T1000 (cell line): Measurements from ENCODE around the gene INTS2.
"Not testable (repeated sequence)": the region's sequence is repeated elsewhere in the genome, so short reads cannot be mapped to it uniquely, and the experiment has no call there.

ENCODE experiments used
- DNase-seq: peaks from one replicate; lab custom pipeline; 2025; ENCODE audit warnings: mixed read lengths; lab: John Stamatoyannopoulos, UW

INTS2 gene

DNA sequence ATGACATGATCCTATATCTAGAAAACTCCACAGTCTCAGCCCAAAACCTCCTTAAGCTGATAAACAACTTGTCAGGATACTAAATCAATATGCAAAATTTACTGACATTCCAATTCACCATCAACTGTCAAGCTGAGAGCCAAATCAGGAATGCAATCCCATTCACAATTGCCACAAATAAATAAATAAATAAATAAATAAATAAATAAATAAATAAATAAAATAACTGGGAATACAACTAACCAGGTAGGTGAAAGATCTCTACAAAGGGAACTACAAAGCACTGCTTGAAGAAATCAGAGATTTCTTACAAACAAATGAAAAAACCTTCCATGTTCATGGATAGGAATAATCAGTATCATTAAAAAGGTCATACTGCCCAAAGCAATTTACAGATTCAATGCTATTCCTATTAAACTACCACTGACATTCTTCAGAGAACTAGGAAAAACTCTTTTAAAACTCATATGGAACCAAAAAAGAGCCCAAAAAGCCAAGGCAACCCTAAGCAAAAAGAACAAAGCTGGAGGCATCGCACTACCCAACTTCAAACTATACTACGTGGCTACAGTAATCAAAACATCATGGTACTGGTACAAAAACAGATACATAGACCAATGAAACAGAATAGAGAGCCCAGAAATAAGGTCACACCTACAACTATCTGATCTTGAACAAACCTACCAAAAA is 102.2 kb downstream of the INTS2 start:
- DNase-seq: no peak

DNA sequence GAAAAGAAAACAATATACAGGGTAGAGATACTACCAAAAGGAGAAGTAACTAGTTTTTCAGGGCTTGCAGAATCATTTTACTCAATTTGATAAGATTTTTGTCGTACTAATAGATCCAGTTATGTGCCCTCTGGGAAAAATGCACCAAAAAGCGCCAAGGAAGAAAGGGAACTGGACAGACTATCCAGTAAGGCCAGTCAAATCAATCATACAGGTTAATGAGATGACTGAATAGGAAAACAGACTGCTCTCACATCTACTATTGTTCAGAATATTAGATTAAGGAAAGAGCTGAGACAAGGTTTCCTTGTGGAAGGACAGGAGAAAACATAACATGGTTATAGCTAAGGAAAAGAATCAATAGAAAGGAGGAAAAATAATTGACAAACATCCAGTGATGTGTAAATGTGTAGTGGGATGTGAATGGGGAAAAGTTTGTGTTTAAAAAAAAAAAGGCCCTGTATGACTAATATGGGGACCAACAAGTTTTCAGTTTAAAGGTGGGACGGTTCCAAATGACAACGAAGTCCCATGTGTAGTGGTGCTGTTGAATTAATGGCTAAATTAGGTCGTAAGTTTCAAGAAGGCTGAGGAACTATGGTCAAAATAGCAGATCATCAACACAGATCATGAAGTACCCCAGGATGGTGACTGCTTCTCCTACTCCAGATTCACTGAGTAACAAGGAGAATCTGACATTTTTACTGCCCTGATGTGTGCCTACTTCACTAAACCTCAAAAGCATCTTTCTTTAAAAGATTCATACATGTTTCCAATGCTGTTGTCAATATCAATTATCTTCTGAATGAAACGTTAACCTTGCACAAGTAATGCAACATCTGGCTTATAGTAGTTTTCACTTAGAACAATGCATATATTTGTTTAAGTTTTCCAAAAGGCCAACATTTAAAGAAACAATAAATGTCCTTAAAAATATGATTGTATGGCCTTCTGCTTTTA is 105.2 kb downstream of the INTS2 start:
- DNase-seq: no peak

DNA sequence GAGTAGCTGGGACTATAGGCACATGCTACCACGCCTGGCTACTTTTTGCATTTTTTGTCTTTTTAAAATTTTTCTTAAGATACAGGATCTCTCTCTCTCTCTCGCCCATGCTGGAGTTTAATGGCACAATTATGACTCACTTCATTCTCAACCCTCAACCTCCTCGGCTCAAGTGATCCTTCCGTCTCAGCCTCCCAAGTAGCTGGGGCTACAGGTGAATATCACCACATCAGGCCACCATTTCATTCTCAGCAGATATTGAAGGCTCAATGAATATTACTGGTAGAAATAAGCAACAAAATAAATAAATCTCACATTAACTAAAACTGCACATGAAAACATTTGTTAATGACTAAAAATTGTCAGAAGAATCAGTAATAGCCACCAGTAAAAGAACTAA is 106.1 kb downstream of the INTS2 start:
- DNase-seq: no peak

DNA sequence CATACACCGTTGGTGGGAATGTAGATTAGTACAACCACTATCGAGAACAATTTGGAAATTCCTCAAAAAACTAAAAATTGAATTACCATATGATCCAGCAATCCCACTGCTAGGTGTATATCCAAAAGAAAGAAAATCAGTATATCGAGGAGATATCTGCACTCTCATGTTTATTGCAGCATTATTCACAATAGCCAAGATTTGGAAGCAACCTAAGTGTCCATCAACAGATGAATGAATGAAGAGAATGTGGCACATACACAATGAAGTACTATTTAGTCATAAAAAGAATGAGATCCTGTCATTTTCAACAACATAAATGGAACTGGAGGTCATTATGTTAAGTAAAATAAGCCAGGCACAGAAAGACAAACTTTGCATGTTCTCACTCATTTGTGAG is 108.5 kb downstream of the INTS2 start:
- DNase-seq: not testable (repeated sequence)

DNA sequence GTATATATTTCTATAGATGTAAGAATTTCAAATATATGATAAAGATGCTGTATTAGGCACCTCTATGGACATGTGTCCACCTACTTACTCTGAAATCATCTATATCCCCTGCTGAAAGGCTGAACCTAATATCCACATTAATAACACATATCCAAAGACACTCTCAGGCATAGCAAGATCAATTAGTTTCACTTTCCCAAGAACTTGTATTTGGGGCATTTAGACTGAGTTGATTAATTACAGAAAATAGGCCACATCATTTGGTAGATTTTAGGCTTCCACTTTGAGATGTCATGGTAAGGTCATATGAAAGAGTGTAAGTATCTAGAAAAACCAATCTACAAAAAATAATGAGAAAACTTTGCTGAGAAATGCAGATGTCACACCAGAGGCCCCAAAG is 109.6 kb downstream of the INTS2 start:
- DNase-seq: no peak

DNA sequence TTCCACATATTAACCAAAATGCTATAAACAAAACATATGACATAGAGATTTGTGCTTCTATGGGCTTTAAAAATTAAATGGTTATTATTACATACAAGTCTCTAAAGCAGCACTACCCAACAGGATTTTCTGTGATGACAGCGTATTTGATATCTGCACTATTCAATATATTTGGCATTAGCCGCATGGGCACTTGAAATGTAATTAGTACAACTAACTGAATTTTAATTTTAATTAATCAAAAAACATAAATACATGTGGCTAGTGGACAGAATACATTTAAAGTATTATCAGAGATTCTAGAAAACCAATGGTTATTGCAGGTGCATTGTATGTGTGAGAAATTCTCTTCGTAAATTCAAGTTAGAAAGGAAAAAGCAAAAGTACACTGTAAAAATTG is 110.3 kb downstream of the INTS2 start:
- no peak for DNase-seq

DNA sequence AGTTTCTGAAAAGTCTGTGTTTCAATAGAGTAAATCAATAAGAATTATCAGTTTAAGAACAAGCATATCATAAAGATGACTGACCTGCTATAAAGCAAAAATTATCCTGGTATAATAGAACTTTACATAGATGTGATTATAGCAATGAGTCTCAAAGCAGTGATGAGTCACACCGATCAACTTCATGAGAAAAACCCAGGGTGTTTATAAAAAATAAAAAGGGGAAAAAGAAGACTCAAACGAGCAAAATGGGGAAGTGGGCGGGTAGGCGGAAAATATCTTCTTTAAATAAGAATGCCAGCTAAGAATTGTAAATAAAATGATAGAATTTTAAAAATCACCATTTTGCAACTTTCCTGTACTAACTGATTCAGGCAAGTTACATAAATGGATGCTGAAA is 111.2 kb downstream of the INTS2 start:
- no peak for DNase-seq

DNA sequence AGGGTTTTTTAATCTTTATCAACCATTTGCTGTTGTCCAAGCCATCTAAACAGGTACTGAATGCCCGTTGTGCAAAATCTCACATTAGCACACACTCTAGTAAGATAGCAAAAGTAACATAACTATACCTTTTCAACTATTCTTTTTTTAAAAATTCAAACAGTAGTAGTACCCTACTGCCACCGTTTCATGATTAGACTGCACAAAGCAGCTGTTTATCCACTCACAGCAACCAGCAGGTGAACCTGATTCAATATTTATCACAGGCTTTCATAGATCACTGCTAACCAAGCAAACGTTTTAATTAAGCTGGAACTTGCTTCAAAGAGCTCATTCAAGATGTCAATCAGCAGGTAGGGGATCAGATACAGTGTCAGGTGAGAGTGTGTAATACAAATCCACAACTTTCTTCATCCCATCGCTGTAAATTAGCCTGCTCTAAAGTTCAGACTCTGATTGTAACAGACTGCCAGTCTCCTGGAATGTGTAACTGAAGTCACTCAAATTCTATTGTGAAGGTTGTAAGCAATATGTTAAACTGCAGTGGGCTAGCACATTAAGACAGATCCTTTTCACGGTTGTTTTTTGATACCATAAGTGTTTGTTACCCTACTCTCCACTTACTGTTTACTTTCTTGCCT is 111.8 kb downstream of the INTS2 start:
- no peak for DNase-seq
